Measurements from ENCODE around the gene DOCK4. TPM values are rescaled to one million over a fixed set of nuclear protein-coding genes. Genes with fewer than 3 reads are reported as not detected.

The DOCK4 gene
- total RNA-seq, 1 donor from 2014 or later: 4.5 TPM

DNA sequence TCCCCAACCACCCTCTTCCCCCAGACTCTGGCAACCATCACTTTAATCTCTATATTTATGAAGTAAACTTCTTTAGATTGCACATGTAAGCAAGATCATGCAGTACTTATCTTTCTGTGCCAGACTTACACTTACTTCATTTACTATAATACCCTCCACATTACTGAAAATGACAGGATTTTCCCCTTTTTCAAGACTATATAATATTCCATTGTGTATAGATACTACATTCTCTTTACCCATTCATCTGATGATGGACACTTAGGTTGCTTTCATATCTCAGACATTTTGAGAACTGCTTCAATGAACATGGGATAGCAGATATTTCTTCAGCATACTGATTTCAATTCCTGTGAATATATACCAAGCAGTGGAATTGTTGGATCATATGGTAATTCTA, 4.4 kb downstream of the DOCK4 start:
- DNase-seq (ENCODE audit: low read depth): no peak
- Histone ChIP-seq H3K4me3 (ENCODE audit: low read depth, low read length) (no peak overlapping the region), H3K36me3 (ENCODE audit: control insufficient read depth, insufficient read depth, low read length) (no peaks in the 10 kb centered on the region), H3K27me3 (ENCODE audit: control insufficient read depth, insufficient read depth, low read length) (no peaks in the 10 kb centered on the region)
- FAIRE-seq: no peak
- TF ChIP-seq, protein P1, sequence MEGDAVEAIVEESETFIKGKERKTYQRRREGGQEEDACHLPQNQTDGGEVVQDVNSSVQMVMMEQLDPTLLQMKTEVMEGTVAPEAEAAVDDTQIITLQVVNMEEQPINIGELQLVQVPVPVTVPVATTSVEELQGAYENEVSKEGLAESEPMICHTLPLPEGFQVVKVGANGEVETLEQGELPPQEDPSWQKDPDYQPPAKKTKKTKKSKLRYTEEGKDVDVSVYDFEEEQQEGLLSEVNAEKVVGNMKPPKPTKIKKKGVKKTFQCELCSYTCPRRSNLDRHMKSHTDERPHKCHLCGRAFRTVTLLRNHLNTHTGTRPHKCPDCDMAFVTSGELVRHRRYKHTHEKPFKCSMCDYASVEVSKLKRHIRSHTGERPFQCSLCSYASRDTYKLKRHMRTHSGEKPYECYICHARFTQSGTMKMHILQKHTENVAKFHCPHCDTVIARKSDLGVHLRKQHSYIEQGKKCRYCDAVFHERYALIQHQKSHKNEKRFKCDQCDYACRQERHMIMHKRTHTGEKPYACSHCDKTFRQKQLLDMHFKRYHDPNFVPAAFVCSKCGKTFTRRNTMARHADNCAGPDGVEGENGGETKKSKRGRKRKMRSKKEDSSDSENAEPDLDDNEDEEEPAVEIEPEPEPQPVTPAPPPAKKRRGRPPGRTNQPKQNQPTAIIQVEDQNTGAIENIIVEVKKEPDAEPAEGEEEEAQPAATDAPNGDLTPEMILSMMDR (IDR thresholded peaks at IDR 0.05; ENCODE audit: insufficient read depth, low read length, severe bottlenecking): no peak

GRCh38 chr7:112201411-112201810, 4.8 kb downstream of the DOCK4 start:
- H3K36me3 ChIP-seq (ENCODE audit: control insufficient read depth, insufficient read depth, low read length): no peaks in the 10 kb centered on the region
- H3K27me3 ChIP-seq (ENCODE audit: control insufficient read depth, insufficient read depth, low read length): no peaks in the 10 kb centered on the region
- TF ChIP-seq, protein P1 (IDR thresholded peaks at IDR 0.05; ENCODE audit: insufficient read depth, low read length, severe bottlenecking): no peak
- FAIRE-seq (no peak), DNase-seq (ENCODE audit: low read depth) (peak; percentile 86)
- no peak overlapping the region for H3K4me3 ChIP-seq (ENCODE audit: low read depth, low read length)

- Histone ChIP-seq H3K36me3 (ENCODE audit: control insufficient read depth, insufficient read depth, low read length) (no peaks in the 10 kb centered on the region), H3K27me3 (ENCODE audit: control insufficient read depth, insufficient read depth, low read length) (no peaks in the 10 kb centered on the region), H3K4me3 (ENCODE audit: low read depth, low read length) (no peak overlapping the region)
- TF ChIP-seq, protein P1 (IDR thresholded peaks at IDR 0.05; ENCODE audit: insufficient read depth, low read length, severe bottlenecking): no peak
- DNase-seq (ENCODE audit: low read depth) (no peak), FAIRE-seq (no peak)
Observed at GRCh38 chr7:112199672-112200071, 6.5 kb downstream of the DOCK4 start.

DNA sequence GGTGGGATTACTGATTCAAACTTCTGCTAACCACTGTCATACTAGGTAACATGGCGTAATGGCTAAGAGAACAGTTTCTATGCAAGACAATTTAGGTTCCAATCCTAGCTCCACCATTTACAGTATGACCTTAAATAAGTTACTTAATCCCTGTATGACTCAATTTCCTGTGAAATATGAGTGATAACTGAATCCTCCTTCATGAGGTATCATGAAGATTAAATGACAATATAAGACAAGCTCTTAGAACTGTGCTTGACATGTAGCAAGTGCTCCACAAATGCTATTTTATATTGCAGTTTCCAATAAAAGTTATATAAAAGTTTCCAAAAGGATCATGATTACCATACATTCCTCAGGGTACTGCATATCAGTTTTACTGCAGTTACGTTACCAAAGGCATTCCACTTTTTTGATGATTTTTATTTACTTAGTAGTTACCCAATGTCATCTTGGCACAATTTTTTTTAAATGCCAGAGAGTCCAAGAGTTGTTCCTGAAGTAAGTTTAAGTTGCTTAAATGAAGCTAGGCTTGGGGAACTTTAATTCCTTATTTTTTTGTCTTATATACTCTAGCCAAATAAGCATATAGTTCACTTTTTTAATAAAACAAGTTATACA, 7.1 kb downstream of the DOCK4 start:
- no peaks in the 10 kb centered on the region for H3K36me3 ChIP-seq (ENCODE audit: control insufficient read depth, insufficient read depth, low read length)
- TF ChIP-seq, protein P1 (IDR thresholded peaks at IDR 0.05; ENCODE audit: insufficient read depth, low read length, severe bottlenecking): no peak
- no peak for FAIRE-seq

DNA sequence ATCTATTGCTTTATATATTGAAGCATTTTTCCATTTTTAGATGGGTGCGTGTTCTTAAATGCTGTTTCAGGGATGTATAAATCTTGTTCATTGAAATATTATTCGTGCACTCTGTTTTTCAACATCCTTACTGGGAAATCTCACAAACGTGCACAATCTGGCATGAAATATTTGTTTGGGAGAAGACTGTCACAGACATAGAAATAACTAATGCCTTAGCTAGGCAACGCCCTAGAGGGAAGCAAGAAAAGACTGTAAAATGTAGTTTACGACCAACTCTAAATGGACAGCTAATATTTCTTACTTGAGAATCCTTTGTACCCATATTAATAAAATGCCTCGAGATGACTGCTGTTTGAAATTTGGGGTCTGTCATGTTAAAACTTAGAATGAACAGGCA, 8.9 kb downstream of the DOCK4 start:
- DNase-seq (ENCODE audit: low read depth) (no peak), FAIRE-seq (no peak)
- Histone ChIP-seq H3K4me3 (ENCODE audit: low read depth, low read length) (no peak overlapping the region), H3K27me3 (ENCODE audit: control insufficient read depth, insufficient read depth, low read length) (no peaks in the 10 kb centered on the region), H3K36me3 (ENCODE audit: control insufficient read depth, insufficient read depth, low read length) (no peaks in the 10 kb centered on the region)
- TF ChIP-seq, protein P1 (IDR thresholded peaks at IDR 0.05; ENCODE audit: insufficient read depth, low read length, severe bottlenecking): no peak

More for the DNA sequence above, 7.1 kb downstream of the DOCK4 start:
- no peak overlapping the region for H3K4me3 ChIP-seq (ENCODE audit: low read depth, low read length)
- peak; percentile 91 for DNase-seq (ENCODE audit: low read depth)
- no peaks in the 10 kb centered on the region for H3K27me3 ChIP-seq (ENCODE audit: control insufficient read depth, insufficient read depth, low read length)

DNA sequence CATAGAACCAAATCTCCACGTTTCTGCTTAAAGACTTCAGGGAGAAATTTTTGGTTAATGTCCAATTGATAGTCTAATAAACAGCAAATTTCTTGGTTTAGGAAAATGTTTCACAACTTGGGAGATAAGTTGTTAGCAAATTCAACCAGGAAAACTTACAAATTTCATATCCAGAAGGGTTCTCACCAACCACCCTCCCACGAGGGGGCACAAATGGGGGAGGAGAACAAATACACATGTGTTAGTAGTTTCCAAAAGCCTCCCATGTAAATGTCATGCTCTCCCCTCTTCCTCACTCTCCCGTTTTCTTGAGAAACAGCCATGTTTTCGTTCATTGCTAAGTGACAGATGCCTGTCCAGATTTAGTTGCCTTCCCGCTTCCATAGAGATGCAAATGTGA, 10.5 kb downstream of the DOCK4 start:
- FAIRE-seq (no peak), DNase-seq (ENCODE audit: low read depth) (no peak)
- H3K4me3 ChIP-seq (ENCODE audit: low read depth, low read length): no peak overlapping the region
- TF ChIP-seq, protein P1 (IDR thresholded peaks at IDR 0.05; ENCODE audit: insufficient read depth, low read length, severe bottlenecking): no peak
- H3K27me3 ChIP-seq (ENCODE audit: control insufficient read depth, insufficient read depth, low read length): no peaks in the 10 kb centered on the region
- H3K36me3 ChIP-seq (ENCODE audit: control insufficient read depth, insufficient read depth, low read length): no peaks in the 10 kb centered on the region
